ENCODE results near the gene TTN.

Gene TTN

DNA sequence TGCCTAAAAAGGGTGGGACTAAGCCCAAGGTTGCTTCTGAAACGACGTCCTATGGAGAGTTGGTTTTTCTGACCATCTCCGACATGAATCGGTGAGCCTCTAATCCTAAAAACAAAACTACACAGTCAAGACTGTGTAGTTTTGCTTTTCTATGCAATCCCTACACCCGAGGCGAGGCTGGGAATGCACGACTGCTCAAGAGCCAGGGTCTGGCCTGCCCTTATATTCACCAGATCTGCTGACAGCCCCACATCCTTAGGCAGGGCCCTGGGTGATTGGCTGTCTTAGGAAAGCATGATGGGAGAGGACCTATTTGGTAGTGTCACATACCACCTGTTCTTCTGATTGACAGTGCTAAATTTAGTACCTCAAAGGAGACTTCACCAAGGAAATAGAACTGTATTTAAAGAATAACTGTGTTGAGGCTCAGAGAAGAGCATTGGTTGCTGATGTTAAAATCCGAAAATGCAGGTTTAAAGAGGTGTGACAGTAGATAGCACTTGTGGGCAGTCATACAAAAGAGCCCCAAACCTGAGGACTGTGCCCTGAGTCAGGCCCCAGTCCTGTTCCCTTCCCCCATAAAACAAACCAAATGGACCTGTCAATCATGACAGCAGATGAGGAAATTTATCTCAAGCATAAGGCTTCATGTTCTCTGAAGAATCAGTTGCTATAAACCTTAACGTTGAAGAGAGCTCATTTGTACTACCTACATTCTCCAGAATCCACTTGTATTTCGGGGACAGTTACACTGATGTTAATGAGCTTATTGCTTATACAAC is at the start of gene TTN:
TSS of gene TTN (minus strand) at position 197 of the 782 bp plus-strand sequence. CDS start 2,781 bp downstream, outside the sequence.
- FAIRE-seq = no peak
- DNase-seq (ENCODE audit: insufficient read length, low spot score) = no peak

DNA sequence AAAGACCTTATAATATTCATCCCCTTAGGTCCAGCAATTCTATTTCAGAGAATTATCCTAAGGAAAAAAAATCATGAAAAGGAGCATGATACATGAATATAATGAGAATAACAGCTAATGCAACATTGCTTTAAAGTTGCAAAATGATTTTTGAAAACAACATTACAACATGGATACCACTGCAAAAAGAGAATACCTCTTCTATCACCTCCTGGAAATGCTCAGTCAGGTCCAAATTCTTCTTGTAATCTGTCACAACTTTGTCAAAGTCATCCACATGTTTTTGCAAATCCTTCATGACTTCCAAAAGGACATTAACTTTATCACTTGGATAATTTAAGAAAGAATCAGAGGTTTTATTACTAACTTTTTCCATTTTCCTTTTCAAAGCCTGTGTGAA is 47.9 kb upstream of the TTN start:
- DNase-seq (ENCODE audit: insufficient read length, low spot score) (no peak), FAIRE-seq (no peak)

DNA sequence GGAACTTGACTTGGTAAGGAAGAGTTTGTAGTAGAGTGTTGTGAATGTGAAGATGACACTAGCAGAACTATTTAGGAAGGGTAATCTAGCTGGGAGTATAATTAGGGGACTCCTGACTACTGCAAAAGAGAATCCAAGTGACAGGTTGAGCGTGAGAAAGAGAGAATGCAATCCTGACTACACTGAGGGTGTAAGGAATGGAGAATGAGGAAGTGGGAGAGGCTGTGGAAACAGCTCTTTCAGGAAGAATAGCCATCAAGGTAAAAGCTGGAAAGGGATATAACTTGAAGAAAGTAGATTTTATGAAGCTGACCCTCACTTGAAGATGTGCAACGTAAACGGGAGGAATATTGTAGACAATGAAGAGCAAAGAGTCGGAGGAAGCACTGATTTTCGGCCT is 41.1 kb upstream of the TTN start:
- FAIRE-seq (no peak), DNase-seq (ENCODE audit: insufficient read length, low spot score) (no peak)

DNA sequence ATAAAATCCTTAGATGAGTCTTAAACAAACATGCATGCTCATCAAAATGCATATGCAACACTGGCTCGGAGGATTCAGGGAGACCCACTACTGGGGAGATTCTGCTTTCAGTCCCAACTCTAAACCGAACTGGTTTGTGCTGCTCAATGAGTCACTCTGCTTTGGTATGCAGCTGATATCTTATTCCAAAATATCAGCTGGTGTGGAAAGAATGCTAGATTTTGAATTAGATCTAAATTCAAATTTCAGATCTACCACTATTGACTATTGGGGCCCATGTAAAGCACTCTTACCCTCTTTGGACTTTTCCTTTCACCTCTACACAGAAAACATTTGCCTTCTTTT is 39.2 kb upstream of the TTN start:
- DNase-seq (ENCODE audit: insufficient read length, low spot score) (no peak), FAIRE-seq (no peak)

DNA sequence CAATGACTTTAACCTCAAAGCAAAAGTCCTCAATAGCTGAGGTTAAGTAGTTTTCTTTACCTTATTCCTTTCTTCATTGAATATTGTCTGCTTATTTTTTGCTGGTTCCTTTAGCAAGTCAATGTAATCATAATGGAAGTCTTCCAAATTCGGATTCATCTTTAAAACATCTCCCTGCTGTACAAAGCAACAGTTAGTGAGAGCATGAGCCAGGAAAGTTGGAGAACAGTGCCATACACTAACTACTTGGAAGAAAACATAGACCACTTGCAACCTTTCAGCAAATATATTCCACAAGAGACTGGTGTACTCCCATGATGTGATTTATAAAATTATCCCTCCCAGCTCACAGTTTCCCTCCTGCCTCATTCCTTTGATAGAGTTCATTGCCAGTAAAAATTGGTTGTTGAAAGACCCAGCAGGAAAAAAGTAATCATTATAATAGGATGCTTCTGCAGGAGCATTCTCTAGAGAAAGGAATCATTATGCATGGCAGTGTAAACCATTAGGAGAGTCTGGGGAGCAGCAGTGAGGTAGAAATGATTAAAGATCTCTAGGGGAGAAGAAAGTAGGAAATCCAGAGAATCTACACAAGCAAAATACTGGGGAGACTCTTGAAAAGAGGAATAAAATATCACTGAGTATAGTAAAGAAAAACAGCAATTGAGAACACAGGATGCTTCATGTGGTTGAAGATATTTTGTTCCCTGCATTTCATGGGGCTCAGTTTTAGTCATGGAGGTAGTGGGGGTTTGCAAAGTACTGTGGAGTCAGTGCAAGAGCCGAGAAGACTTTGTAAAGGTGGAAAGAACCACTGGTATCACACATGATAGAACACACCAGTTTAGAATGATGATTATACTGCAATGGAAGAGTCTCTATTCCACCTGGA is 38.6 kb upstream of the TTN start:
- DNase-seq (ENCODE audit: insufficient read length, low spot score) (no peak), FAIRE-seq (no peak)

DNA sequence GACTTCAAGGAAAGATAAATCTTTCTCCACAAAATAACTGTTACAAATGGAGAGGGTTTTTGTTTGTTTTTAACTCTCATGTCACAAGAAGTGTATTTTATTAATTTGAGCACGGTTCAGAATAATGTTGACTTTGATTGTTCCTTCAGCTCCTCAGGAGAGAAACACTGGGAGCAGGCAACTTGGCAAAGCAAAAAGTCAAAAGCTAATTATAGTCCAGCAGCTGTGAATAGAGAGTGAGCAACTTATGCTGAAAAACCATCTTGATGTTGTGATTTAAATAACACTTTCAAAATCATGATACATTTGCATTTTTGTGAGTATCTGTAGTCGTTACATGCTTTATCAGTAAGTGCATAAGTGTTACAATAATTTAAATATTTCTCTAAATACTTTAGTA is 37.5 kb upstream of the TTN start:
- no peak for FAIRE-seq
- no peak for DNase-seq (ENCODE audit: insufficient read length, low spot score)

DNA sequence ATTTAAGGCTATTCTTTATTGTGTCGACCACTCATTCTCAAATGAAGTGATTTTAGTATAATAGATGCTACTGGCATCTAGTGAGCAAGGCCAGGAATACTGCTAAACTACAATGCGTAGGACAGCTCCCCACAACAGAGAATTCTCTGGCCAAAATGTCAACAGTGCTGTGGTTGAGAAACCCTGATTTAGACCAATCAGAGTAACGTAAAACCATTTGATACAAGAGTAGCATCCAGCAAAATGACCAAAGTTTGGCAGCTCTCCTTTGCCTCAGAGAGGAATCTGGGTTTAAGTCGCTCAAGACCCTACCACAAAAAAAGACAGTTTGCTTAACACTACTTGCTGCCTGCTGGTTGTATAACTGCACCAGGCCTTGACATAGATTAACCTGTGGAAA is 37.0 kb upstream of the TTN start:
- DNase-seq (ENCODE audit: insufficient read length, low spot score) (no peak), FAIRE-seq (no peak)

DNA sequence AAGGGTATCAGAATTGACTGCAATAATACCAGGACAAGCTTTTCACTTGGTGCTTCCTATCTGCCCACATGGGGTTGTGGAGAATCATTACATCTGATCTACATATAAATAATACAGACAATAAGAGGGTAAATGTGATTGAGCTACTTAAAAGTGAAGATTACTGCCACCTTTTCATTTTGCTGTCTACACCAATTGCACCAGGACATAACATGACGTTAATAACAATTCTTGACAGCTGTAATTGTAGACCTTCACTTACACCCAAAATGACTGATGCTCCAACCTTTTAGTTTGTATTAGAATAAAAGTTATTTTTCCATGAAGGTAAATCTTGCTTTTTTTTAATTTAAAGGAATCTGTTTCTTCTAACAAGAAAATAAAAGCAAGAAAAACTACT is 36.5 kb upstream of the TTN start:
- DNase-seq (ENCODE audit: insufficient read length, low spot score) = no peak
- no peak for FAIRE-seq

DNA sequence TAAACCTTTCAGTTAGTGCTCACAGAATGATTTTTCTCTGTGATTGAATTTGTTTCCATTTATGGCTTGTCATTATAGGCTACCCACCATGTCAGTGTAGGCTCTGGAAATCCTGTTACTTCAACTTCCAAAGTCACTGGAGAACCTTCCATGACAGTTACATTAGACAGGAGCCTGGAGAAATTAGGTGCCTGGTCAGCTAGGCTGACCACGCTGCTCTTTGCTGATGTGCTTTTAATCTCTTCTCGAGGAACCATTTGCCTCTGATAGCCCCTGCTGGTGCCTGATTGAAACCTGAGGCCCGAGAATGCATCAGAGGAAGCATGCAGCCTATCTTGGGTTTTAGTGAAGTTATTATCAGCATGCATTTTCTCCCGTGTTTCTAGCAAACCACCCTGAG is 29.6 kb upstream of the TTN start:
- DNase-seq (ENCODE audit: insufficient read length, low spot score) (no peak), FAIRE-seq (no peak)

DNA sequence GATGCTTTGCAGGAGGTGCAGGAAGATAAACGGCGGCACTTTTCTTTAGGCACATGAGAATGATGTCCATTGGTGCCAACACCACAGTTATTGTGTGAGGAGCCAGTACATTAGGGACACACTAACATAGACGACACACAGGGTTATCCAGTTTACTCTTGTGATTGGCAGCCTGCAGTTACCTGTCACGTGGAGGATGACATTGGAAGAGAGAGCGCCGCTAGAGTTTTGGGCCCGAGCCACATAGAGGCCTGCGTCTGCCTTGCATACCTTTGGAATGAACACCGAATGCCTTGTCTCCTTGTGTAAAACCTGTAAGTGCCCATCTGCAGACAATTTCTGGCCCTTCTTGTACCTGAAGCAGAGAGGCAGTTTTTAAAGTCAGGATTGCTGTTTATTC is 26.9 kb upstream of the TTN start:
- DNase-seq (ENCODE audit: insufficient read length, low spot score) = no peak
- FAIRE-seq = no peak

DNA sequence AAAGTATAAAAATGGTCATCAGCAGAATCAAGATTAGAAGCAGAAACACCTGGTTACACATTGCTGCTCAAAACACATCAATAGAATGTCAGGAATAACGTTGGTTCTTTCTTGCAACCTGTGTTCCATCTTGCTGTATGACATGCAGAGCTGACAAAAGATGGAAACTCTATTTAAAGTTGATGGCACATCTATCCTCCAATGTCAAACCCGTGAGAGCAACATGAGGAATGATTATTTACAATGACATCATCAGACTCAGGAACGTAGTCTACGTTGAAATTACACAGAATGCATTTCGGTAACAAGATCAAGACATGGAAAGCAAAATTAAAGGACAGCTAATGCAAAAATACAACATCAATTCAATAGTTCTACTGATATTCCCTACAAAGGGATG is 26.2 kb upstream of the TTN start:
- DNase-seq (ENCODE audit: insufficient read length, low spot score) = no peak
- FAIRE-seq = no peak

DNA sequence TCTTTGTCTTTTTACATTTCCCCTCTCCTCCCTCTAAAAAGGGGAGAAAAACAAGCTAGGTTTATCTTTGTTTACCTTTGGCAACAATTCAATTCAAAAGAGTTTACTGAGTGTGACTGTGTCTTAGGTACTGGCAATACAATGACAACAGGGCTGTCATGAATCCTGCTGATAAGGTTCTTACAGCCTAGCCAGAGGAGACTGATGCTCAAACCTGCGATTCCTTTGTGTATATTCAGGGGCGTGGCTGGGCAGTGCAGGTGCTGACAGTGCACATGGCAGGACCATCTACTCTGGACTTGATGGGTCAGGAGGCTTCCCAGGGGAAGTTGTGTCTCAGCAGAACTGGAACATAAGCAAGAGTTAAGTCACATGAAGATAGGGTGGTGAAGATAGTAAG is 23.2 kb upstream of the TTN start:
- DNase-seq (ENCODE audit: insufficient read length, low spot score) = no peak
- FAIRE-seq = no peak

DNA sequence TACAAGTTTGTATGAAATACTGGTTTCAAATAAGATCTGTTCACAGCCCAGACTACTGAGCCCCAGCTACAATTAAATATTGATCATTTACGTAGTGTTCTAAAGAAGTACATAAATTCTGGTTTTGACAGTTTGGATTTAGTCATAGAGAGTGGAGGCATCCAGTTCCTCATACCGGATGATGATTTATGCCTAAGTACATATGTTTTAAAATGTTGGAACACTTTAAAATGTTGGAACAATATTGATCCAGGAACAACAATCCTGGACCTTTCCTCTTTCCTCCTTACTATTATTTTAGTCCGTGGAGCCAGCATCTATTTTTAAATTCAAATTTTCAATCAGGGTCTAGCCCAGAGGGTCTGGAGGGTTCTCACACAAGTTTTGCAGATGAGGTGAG is 22.8 kb upstream of the TTN start:
- no peak for DNase-seq (ENCODE audit: insufficient read length, low spot score)
- FAIRE-seq = no peak

DNA sequence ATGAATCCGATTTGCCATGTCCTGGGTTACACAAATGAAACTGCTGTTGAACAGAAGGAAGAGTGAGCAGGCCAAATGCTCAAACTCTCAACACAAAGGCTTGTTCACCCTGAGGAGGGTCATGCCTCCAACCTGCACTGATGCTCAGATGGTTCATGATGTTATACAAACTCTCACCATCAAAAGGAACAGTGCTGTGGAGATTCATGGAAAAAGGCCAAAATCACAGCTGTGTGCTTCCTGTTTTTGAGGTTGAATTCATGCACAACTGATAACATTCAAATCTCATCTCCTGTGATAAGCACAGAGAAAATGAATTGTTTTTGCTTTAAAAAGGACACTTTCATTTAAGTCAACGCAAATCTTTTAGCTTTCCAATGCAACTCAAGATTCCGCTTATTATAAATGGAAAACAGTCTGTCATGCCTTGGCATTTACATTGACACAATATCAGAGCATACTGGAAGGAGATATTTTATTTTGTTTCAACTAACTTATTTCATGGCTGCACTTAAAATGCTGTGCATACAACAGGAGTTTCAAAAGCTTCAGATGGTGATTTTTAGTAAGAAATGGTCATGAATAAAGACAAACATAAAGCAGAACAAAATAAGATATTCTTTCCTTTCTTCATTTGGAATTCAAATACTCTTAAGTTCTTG is 22.2 kb upstream of the TTN start:
- DNase-seq (ENCODE audit: insufficient read length, low spot score) (no peak), FAIRE-seq (no peak)

DNA sequence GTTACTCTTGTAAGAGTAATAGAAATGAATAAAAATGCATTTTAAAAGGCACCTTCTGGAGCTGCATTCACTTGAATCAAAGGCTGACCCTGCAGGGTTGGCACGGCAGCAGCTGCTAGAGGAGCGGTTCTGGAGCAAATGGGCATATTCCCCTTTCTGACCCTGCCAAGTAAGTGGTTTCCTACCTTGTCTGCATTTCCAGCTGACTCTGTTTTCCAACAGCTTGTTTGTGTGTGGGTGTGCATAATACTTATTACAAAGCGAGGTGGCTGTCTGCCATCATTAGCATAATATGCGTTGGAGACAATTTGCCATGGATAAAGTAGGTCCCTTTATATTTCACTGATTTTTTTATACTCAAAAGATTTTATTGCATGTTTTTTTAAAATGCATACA is 21.3 kb upstream of the TTN start:
- DNase-seq (ENCODE audit: insufficient read length, low spot score) = no peak
- no peak for FAIRE-seq

DNA sequence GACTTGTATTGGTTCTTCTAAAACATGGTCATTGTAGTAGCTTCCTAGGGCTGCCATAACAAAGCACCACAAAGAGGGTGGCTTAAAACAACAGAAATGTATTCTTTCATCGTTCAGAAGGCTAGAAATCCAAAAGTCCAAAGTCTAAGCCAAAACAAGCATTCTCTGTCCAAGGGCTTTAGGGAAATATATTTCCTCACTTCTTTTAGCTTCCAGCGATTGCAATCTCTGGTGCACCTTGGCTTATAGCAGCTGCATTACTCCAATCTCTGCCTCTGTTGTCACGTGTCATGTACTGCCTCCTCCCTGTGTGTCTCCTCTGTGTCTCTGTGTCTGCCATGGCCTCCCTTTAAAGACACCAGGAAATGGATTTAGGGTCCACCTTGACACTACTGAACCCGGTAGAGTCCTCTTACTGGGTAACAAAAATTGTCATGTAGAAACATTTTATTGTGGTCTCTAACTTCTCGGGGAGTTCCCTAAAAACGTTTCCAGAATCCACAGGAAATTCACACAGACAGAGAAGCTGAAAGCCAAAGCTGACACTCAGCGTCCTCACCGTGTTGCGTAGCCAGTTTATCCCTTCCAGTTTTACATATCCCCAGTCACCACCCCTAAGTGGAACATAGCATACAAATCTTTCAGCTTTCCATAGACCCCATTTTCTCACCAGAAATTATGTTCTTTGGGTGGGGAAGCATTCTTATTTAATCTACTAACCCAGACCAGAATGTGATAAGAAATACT is 20.7 kb upstream of the TTN start:
- no peak for FAIRE-seq

DNA sequence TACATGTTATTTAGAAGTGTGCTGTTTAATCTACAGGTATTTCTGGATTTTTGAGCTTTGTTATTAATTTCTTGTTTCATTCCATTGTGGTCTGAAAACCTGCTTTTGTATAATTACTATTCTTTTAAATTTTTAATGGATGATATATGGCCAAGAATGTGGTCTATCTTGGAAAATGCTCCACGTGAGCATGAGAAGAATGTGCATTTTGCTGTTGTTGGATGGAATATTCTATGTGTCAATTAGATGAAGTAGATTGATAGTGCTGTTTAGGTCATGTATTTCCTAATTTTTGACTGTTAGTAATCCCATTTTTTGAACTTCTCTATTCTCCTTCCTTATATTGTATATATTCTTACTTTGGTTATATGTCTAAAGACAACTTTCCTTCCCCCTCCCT is 19.9 kb upstream of the TTN start:
- no peak for FAIRE-seq
- DNase-seq (ENCODE audit: insufficient read length, low spot score) = no peak

More for the DNA sequence above, 20.7 kb upstream of the TTN start:
- DNase-seq (ENCODE audit: insufficient read length, low spot score) = no peak

DNA sequence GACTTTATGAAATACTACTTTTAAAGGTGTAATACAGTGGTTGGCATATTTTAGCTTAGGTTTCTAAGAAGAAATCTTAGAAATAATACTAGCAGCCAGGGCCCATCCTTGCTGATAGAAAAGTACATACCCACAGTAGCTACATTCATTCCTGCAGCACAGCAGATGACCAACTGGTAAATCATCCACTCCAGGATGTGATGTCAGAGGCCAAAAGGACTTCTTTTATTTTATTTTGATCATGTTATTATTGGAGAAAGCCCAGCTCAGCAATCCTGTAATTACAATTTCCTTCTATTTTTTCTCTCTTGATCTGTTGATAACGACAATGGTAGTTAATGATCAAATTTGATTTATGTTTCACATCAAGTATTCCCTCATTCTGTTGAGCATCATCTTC is 18.0 kb upstream of the TTN start:
- no peak for DNase-seq (ENCODE audit: insufficient read length, low spot score)
- no peak for FAIRE-seq

DNA sequence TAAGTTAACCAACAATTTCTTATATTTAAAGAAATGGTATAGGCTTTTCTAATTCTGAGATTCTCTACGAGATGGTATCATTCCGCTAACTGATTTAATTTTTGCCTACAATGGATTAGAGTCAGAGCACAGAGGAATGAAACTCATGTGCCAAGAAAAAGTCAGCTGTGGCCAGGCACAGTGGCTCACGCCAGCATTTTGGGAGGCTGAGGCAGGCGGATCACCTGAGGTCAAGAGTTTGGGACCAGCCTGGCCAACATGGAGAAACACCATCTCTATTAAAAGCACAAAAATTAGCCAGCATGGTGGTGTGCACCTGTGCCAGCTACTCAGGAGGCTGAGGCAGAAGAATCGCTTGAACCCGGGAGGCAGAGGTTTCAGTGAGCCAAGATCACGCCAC is 17.0 kb upstream of the TTN start:
- DNase-seq (ENCODE audit: insufficient read length, low spot score) = no peak
- no peak for FAIRE-seq

DNA sequence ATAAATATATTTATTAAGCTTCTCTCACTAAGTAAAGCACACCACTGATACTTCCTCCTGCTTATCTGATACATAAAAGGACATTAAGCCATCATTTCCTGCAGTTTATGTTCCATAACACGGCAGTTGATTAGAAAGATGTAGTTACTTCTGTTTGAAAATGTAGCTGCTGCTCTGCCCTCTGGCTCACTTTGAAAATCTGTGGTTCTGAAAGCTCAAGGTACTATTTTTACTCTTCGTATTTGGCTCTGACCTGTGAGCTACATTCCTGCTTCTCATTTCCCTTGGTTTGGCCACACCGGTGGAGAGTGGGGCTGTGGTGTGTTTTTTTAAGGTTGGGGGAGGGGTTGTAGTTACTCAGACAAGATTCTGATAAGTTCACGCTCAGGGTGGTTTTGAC is 12.8 kb upstream of the TTN start:
- DNase-seq (ENCODE audit: insufficient read length, low spot score) (no peak), FAIRE-seq (no peak)

Data from HTR-8/SVneo (cell line).